ENCODE data around the gene TRIM2. TPM values are rescaled to one million over a fixed set of nuclear protein-coding genes. Genes with fewer than 3 reads are reported as not detected.

TRIM2 gene
- total and polyA plus RNA-seq, 2 experiments from 2014 or later: 22.0 to 61.5 TPM

GRCh38 chr4:153325558-153325957 lies 121.3 kb downstream of the TRIM2 start:
- Histone ChIP-seq H3K4me2 (no peak overlapping the region), H3K27me3 (ENCODE audit: insufficient read depth) (no peaks in the 10 kb centered on the region), H3K4me3 (no peak overlapping the region), H3K27ac (ENCODE audit: low read depth) (no peak overlapping the region), H3F3A (replicated peaks; ENCODE audit: low read depth) (no peaks in the 10 kb centered on the region), H3K36me3 (ENCODE audit: insufficient read depth) (no peaks in the 10 kb centered on the region; the same call in 1 of the 2 replicates), H4K20me1 (replicated peaks; ENCODE audit: insufficient read depth) (no peaks in the 10 kb centered on the region), H3K79me2 (replicated peaks; ENCODE audit: insufficient read depth) (no peaks in the 10 kb centered on the region), H3K4me1 (ENCODE audit: insufficient read depth) (peaks cover 10% of the 10 kb centered on the region; the same call in 1 of the 2 replicates), H2AFZ (no peak overlapping the region), H3K9me2 (ENCODE audit: insufficient read depth) (no peaks in the 10 kb centered on the region)
- no peak for DNase-seq (ENCODE audit: low spot score)
- Mint-ChIP-seq H3K27me3 (ENCODE audit: insufficient read depth, low read depth, poor library complexity) (peaks cover 3% of the 10 kb centered on the region), H3K27ac (no peak overlapping the region), H3K9me3 (no peaks in the 10 kb centered on the region), H3K4me3 (no peak overlapping the region), H3K36me3 (ENCODE audit: low read depth) (peaks cover 5% of the 10 kb centered on the region), H3K4me1 (peaks cover 8% of the 10 kb centered on the region)
- ATAC-seq: no peak
- TF ChIP-seq CTCF (conservative IDR thresholded peaks at IDR 0.05; ENCODE audit: low read depth in 2 of 2): no peak
- no peak for TF ChIP-seq STAT1 (IDR thresholded peaks at IDR 0.05; ENCODE audit: unreplicated experiment)
- no peak for TF ChIP-seq CREB1 (CRISPR knock-in tag; IDR thresholded peaks at IDR 0.05; ENCODE audit: low read depth)
- no peak for TF ChIP-seq NANOG (IDR thresholded peaks at IDR 0.05; ENCODE audit: borderline replicate concordance)
- no peak for TF ChIP-seq ZNF462 (CRISPR knock-in tag; IDR thresholded peaks at IDR 0.05)
- TF ChIP-seq ETS1 (IDR thresholded peaks at IDR 0.05): no peak
- TF ChIP-seq REST (IDR thresholded peaks at IDR 0.05; ENCODE audit: unreplicated experiment): no peak
- TF ChIP-seq POLR2AphosphoS5 (IDR thresholded peaks at IDR 0.05; ENCODE audit: low read depth): no peak
- TF ChIP-seq ZNF114 (CRISPR knock-in tag; IDR thresholded peaks at IDR 0.05): no peak
- no peak for TF ChIP-seq JUNB (IDR thresholded peaks at IDR 0.05; ENCODE audit: unreplicated experiment)
- no peak for TF ChIP-seq ZNF331 (CRISPR knock-in tag; IDR thresholded peaks at IDR 0.05; ENCODE audit: low read depth)
- TF ChIP-seq EZH2phosphoT487 (IDR thresholded peaks at IDR 0.05; ENCODE audit: unreplicated experiment): no peak
